Fibroblast of lung (primary cell): ENCODE measurements around the gene LMOD2.

Experiments
- EZH2 ChIP-seq: IDR thresholded peaks from 2 replicates; pipeline ENCODE4 v1.5.1; 2012; ENCODE audit warnings: low read length, control low read depth, mild to moderate bottlenecking; ENCODE audit errors: missing control alignments
- TF ChIP-seq, protein P1 (sequence below), 2 donors: IDR thresholded peaks in 1 of 2; conservative IDR thresholded peaks in 1 of 2; 1 replicate in 1 of 2; 2 replicates in 1 of 2; pipeline ENCODE4 v1.5.1; 2011 to 2012; ENCODE audit warnings: low read length in 2 of 2, control low read depth in 1 of 2, inconsistent platforms in 1 of 2, low read depth in 1 of 2, mild to moderate bottlenecking in 1 of 2

GRCh38 chr7:123711832-123712293, 56.2 kb downstream of the LMOD2 start:
- no peak for TF ChIP-seq EZH2
- TF ChIP-seq, protein P1, sequence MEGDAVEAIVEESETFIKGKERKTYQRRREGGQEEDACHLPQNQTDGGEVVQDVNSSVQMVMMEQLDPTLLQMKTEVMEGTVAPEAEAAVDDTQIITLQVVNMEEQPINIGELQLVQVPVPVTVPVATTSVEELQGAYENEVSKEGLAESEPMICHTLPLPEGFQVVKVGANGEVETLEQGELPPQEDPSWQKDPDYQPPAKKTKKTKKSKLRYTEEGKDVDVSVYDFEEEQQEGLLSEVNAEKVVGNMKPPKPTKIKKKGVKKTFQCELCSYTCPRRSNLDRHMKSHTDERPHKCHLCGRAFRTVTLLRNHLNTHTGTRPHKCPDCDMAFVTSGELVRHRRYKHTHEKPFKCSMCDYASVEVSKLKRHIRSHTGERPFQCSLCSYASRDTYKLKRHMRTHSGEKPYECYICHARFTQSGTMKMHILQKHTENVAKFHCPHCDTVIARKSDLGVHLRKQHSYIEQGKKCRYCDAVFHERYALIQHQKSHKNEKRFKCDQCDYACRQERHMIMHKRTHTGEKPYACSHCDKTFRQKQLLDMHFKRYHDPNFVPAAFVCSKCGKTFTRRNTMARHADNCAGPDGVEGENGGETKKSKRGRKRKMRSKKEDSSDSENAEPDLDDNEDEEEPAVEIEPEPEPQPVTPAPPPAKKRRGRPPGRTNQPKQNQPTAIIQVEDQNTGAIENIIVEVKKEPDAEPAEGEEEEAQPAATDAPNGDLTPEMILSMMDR (conservative IDR thresholded peaks at IDR 0.05 in 1 of 2, IDR thresholded peaks at IDR 0.05 in 1 of 2; ENCODE audit: low read depth in 1 of 2, low read length in 2 of 2): no peak
